Hematopoietic multipotent progenitor cell treated with erythropoietin and hydrocortisone succinate and interleukin-3 and kit ligand, for 6 days (in vitro differentiated cells): ENCODE data around the gene AJUBA.
"Not testable (repeated sequence)": the region's sequence is repeated elsewhere in the genome, so short reads cannot be mapped to it uniquely, and the experiment has no call there.

Experiments
- DNase-seq: peaks from one replicate; pipeline ENCODE4 v3.0.0-alpha.2; 2015

Gene AJUBA

DNA sequence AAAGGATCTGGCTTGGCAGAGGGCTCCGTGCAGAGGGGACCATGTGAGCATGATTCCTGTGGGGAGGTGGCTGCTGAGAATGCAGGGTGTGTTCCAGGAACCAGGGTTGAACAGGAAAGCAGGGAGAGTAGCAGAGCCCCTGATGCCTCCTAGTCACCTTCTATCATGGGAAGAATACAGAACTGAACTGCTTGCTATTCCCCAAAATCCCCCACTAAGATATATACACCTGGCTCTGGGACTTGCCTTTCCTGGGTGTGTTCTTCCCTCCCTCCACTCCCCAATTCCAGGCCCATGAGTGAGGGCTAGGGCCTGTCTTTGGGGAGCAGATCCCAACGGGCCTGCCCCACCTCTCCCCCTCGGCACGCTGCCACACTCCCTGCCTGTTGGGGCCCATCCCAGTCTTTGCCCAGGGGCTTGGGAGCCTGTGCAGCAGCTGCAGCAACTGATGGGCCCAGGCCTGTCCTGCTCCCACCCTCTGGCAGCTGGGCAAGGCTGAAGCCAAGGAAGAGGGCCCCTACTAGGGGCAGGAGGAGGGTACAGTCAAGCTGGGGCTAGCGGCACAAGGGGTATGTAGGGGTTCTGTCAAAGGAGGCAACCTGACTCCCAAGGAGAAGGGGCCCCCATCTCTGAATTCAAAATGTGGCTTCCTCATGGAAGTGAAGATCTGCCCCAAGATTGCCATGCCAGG, 3.2 kb downstream of the AJUBA start:
- no peak for DNase-seq

GRCh38 chr14:22978487-22978837, 3.9 kb downstream of the AJUBA start:
- DNase-seq, result no peak

GRCh38 chr14:22977684-22978486, 4.5 kb downstream of the AJUBA start:
- DNase-seq, result no peak

GRCh38 chr14:22977434-22977683, 5.0 kb downstream of the AJUBA start:
- DNase-seq, result no peak

GRCh38 chr14:22976620-22977433, 5.5 kb downstream of the AJUBA start:
- DNase-seq, result no peak

- no peak for DNase-seq
Observed at GRCh38 chr14:22974530-22975313, 7.6 kb downstream of the AJUBA start.

DNA sequence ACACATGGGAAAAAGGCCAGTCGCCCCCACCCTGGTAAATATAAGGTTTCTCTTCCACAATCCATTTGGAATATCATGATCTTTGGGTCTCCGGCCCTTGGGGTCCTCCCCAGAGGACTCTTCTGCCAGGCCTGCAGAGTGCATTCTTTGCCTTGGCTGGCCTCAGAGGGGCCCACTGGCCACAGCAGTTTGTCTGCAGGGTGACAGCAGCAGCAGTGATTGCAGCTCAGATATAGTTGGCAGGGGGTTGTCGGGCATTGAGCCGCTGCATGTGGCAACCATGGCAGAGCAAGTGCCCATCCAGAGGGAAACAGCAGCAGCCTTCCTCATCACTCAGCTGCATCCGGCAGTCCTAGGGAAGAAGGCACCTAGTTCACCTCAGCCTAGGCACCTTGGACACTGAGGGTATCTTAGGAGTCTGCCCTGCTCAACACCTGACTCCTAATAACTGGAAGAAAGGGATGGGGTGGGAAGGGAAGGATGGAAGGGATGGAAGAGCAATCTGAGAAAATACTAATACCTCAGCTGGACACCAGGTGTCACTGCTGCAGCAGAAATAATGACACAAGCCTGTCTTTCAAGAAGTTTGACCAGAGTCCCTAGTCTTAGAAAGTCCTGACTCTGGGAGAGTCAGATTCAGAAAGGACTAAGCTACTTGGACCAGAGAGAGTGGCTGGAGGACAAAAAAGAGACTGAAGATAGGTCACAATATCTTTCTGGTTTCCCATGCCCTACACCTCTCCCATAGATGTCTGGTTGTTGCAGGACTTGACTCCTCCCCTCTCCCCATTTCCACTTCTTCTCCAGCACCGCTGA, 8.9 kb downstream of the AJUBA start:
- peak; percentile 73 for DNase-seq

DNA sequence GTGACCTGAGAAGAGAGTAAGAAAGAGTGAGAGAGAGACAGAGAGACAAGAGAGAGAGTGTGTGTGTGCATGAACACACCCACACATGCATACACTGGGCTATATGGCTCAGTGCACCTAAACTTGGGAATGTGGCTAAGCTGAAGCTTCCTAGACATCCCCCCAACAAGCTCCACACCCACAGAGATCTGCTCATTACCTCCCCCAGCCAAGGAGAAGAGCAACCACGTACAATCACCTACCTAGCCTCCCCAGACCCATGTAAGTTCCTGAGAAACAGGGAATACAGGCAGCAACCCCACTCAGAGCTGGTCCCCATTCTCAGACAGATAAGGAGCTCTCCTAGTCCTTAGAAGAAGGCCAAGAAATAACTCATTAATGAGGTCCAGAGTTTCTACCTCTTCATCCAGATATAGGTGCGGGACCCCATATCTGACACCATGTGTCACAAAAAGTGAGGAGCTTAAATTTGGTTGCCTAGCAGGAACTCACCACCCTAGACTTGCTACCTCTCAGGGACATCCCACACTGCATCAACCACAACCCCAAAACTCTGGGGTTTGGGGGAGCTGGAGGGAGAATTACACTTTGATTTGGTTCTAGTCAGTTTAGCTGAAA, 9.9 kb downstream of the AJUBA start:
- no peak for DNase-seq

GRCh38 chr14:22971152-22971551, 11.2 kb downstream of the AJUBA start:
- no peak for DNase-seq

DNA sequence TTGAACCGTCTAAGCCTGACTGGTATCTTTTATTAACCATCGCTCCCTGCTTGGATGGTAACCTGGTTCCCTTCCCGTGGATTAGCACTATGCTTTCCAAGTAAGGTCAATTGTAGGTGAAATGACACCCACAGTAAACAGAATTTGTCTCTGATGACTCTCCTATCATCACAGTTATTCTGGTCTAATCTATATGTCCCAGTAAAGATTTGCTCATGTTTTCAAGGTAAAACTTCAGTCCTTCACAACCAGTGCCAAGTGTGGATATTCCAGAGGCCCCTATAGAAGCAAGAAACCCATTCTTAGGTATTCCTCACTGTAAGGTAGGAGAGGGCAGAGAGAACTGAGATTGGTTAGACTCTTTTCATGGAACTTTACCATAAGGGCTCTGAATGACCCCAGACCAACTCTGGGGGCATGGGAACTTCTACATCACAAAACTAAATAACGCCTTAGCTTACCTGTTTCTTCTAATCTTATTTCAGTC, 15.5 kb downstream of the AJUBA start:
- no peak for DNase-seq

DNA sequence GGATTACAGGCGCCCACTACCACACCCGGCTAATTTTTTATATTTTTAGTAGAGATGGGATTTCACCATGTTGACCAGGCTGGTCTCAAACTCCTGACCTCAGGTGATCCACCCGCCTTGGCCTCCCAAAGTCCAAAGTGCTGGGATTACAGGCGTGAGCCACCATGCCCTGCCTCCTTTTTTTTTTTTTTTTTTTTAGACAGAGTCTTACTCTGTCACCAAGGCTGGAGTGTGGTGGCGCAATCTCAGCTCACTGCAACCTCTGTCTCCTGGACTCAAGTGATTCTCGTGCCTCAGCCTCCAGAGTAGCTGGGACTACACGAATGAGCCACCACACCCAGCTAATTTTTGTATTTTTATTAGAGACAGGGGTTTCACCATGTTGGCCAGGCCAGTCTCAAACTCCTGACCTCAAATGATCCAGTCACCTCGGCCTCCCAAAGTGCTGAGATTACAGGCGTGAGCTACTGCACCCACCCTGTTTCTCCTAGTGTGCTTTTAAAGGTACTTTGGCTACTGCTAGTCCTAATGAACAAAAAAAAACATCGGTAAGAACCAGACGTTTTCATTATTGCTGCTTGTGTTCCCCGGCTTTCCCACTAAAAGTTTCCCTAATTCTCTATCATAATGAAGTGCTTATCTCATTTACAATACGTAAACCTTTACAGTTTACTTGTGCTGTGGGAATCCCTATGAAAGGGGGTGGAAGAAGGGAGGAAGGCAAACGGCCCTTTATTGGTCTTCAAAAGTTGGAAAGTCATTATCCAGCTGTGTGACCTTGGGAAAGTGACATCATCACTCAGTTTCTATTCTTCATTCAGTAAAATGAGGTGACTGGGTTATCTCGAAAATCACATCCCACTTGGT, 16.2 kb downstream of the AJUBA start:
- DNase-seq, result not testable (repeated sequence)

- DNase-seq, result no peak
Observed at GRCh38 chr14:22962061-22962676, 20.2 kb downstream of the AJUBA start.

- DNase-seq, result peak; percentile 65
Observed at GRCh38 chr14:22955702-22956569, 26.4 kb downstream of the AJUBA start.

GRCh38 chr14:22952418-22952817, 29.9 kb downstream of the AJUBA start:
- DNase-seq, result no peak

- DNase-seq, result not testable (repeated sequence)
Observed at GRCh38 chr14:22951795-22952194, 30.6 kb downstream of the AJUBA start.

GRCh38 chr14:22945642-22946041, 36.7 kb downstream of the AJUBA start:
- DNase-seq, result no peak

DNA sequence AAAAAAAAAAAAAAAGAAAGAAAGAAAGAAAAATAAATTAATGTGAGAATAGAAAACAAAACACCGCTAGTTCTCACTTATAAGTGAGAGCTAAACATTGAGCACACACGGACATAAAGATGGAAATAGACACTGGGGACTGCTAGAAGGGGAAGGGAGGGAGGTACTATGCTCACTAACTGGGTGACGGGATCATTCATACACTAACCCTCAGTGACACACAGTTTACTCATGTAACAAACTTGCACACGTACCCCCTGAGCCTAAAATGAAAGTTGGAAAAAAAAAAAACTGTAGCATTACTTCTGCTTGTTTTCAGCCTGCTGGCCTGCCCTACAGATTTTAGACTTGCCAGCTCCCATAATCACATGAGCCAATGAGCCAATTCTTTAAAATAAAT, 42.7 kb downstream of the AJUBA start:
- no peak for DNase-seq

DNA sequence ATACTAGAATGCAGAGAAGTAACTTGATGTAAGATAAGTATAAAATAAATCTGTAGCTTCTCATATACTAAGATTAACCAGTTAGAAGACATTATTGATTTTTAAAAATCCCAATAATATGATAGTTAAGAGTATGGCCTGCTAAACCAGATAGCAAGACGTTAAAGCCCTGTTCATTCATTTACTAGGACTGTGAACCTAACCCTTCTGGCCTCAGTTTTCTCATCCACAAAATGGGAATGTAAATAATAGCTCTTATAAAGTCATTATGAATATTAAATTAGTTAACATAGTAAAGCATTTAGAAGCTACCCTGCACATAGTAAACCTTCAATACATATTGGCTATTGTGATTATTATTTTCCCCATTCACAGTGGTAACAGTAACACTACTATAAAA, 47.2 kb downstream of the AJUBA start:
- DNase-seq, result no peak

GRCh38 chr14:22932146-22932545, 50.2 kb downstream of the AJUBA start:
- DNase-seq, result no peak
